Activated naive CD8-positive, alpha-beta T cell treated with anti-CD3 and anti-CD28 coated beads, Interleukin-2, amount 10 ng/mL, durations not matched to agents 7 days and 5 days (primary cell): Measurements from ENCODE around the gene COX6A1. TPM values are rescaled to one million over a fixed set of nuclear protein-coding genes. Genes with fewer than 3 reads are reported as not detected.
"Not testable (repeated sequence)": the region's sequence is repeated elsewhere in the genome, so short reads cannot be mapped to it uniquely, and the experiment has no call there.

ENCODE experiments used
- ATAC-seq: fragments of 150-1000 bp; cut with Tn5 transposase; one replicate; pipeline ENCODE4 v1.10.0; 2021; ENCODE audit warnings: low read depth, moderate library complexity
- POLR2A ChIA-PET: fragments of 350-600 bp; sonication (Branson Sonifier 250); formaldehyde crosslinking; loops from one replicate; lab custom pipeline; 2021; ENCODE audit warnings: antibody characterized with exemption; lab: Charles Lee
- DNase-seq: peaks from one replicate; pipeline ENCODE4 v3.0.0; 2021
- H3K27ac Mint-ChIP-seq: one replicate; pipeline ENCODE4 v1.8.0; 2022; ENCODE audit warnings: mild to moderate bottlenecking, mixed read lengths
- H3K27me3 Mint-ChIP-seq: one replicate; pipeline ENCODE4 v1.8.0; 2022; ENCODE audit warnings: mild to moderate bottlenecking, moderate library complexity, mixed read lengths
- H3K36me3 Mint-ChIP-seq: one replicate; pipeline ENCODE4 v1.8.0; 2021; ENCODE audit warnings: mild to moderate bottlenecking, mixed read lengths
- H3K4me1 Mint-ChIP-seq: one replicate; pipeline ENCODE4 v1.8.0; 2021; ENCODE audit warnings: mixed read lengths
- H3K4me3 Mint-ChIP-seq: one replicate; pipeline ENCODE4 v1.8.0; 2022; ENCODE audit warnings: mild to moderate bottlenecking, moderate library complexity, mixed read lengths
- H3K9me3 Mint-ChIP-seq: one replicate; pipeline ENCODE4 v1.8.0; 2021; ENCODE audit warnings: mixed read lengths
- total RNA-seq, 2 experiments: library from RNA; stranded (reverse); gene quantifications; one replicate each; pipeline ENCODE4 v1.2.3, GENCODE V29; 2021

The COX6A1 gene
- total RNA-seq, 2 experiments from 2014 or later = 248 to 276 TPM

DNA sequence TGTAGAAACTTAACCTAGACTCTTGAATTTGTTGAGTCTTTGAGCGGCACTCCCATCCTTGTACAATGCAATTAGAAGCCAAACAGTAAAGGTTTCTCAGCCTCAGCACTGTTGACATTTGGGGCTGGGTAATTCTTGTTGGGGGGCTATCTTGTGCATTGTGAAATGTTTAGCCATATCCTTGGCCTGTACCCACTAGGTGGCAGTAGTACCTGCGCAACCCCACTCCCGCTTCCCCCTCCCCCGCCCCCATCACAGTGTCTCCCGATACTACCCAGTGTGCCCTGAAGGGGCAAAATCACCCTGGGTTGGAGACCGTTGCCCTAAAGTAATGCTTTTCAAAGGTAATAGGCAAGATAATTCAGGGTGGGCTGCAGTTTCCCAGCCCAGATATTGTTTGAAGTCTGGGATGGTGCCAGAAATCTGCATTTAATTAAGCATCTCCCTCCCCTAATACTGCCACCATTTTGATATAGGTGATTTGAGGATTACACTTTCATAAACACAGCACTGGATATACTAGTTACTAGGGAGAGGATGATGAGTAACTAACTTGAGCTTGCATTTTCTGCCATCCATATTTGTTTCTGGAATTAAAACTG, 1.8 kb downstream of the COX6A1 start:
- H3K4me1 Mint-ChIP-seq = peaks cover 26% of the 10 kb centered on the region
- peak overlapping the region; percentile 32 for H3K27ac Mint-ChIP-seq
- H3K9me3 Mint-ChIP-seq = no peaks in the 10 kb centered on the region
- H3K4me3 Mint-ChIP-seq = peak overlapping the region; percentile 53
- DNase-seq = peak; percentile 46
- POLR2A ChIA-PET = interaction anchor here (1.0 to 1.4 kb wide), 4 partner anchors 29 to 239 kb away, joined by 3 to 5 read pairs (median 4); partner anchors contain the start of genes DYNLL1, RPLP0 and SRSF9
- ATAC-seq = peak; percentile 30
- no peaks in the 10 kb centered on the region for H3K27me3 Mint-ChIP-seq
- peaks cover 10% of the 10 kb centered on the region for H3K36me3 Mint-ChIP-seq

DNA sequence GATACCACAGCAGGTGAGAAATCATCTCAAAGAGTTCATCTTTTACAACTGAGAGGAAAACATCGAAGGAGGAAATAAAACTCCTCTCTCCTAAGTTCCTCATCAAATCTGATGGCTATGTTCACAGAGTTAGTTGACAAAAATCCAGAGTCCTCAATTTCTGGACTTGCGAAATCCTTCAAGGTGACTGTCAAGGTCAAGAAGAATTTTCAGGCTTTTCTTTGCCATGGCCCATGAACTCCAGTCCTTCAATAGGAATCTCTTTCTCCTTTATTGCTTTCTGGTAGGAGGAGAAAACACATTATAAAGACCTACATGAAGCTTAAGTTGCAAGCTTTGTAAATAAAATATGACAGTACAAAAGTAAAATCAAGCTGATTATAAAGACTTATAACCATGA, 6.8 kb downstream of the COX6A1 start:
- peaks cover 22% of the 10 kb centered on the region for H3K36me3 Mint-ChIP-seq
- POLR2A ChIA-PET = interaction anchor here (0.9 to 1.4 kb wide), 2 partner anchors 24 to 25 kb away, joined by 3 to 4 read pairs; partner anchors contain the start of gene SRSF9
- no peaks in the 10 kb centered on the region for H3K9me3 Mint-ChIP-seq
- H3K27me3 Mint-ChIP-seq = no peaks in the 10 kb centered on the region
- DNase-seq = no peak
- peak overlapping the region; percentile 96 for H3K27ac Mint-ChIP-seq
- ATAC-seq = no peak
- H3K4me3 Mint-ChIP-seq = peak overlapping the region; percentile 92
- H3K4me1 Mint-ChIP-seq = peaks cover 33% of the 10 kb centered on the region

DNA sequence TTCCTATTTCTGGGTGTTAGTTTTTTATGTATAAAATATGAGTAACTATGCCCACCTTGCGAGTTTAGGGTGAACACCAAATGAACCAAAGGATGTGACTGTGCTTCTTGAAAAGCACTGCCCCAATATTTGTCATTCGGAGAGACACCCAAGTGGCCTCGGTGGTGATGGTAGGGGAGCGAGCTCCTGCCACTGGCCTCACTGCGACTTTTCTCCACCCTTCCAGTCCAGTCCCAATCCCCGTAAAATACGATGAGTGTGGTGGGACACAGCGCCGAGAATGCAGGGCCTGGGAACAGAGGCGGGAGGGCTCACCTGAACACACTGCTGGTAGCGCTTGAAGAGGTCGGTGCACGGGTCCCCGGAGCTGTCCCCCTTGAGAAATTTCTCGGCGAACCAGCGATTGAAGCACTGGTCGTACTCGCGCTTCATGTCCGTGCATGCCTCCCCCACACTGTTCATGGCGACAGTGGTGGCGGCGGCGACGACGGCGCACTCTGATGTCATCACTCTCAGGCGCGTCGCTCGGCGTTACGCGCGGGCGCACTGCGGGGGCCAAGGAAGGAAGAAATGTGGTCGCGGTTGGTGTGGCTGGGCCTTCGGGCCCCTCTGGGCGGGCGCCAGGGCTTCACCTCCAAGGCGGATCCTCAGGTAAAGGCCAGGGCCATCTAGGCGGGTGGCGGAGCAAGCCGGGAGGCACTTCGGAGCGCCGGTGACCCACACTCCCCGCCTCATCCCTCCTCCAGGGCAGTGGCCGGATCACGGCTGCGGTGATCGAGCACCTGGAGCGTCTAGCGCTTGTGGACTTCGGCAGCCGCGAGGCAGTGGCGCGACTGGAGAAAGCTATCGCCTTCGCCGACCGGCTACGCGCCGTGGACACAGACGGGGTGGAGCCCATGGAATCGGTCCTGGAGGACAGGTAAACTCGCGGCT, 8.3 kb downstream of the COX6A1 start, which contains the start of the genes GATC and TRIAP1:
Gene GATC (plus strand): TSS at position 534 of the 933 bp plus-strand sequence. CDS start 37 bp downstream, at position 571.
Gene TRIAP1 (minus strand): TSS at position 474 of the 933 bp plus-strand sequence. CDS start 12 bp downstream, at position 462.
- Mint-ChIP-seq H3K27ac (peak within 1 kb of the TSS; percentile 96), H3K4me1 (peaks cover 24% of the 10 kb centered on the region), H3K36me3 (peaks cover 26% of the 10 kb centered on the region), H3K27me3 (no peaks in the 10 kb centered on the region), H3K9me3 (no peaks in the 10 kb centered on the region), H3K4me3 (peak within 1 kb of the TSS; percentile 92)
- ATAC-seq = peak; percentile 95
- POLR2A ChIA-PET = interaction anchor here (0.5 kb wide), 1 partner anchor 132 kb away, joined by 3 read pairs; no protein-coding TSS in a partner anchor
- peak; percentile 92 for DNase-seq

- ATAC-seq = not testable (repeated sequence)
- peak overlapping the region; percentile 92 for H3K4me3 Mint-ChIP-seq
Observed at GRCh38 chr12:120446844-120447178, 8.9 kb downstream of the COX6A1 start.

DNA sequence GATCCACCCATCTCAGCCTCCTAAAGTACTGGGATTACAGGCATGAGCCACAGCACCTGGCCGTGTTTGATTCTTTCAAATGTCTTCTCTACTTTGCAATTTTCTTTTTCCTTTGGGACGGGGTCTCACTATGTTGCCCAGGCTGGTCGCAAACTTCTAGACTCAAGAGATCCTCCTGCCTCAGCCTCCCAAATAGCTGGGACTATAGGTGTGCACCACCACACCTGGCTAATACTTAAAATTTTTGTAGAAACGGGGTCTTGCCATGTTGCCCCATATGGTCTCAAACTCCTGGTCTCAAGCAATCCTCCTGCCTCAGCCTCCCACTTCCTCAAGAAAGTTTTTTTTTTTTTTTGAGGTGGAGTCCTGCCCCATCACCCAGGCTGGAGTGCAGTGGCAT, 10.1 kb downstream of the COX6A1 start:
- peaks cover 24% of the 10 kb centered on the region for H3K4me1 Mint-ChIP-seq
- no peaks in the 10 kb centered on the region for H3K9me3 Mint-ChIP-seq
- H3K4me3 Mint-ChIP-seq = peak overlapping the region; percentile 92
- peaks cover 22% of the 10 kb centered on the region for H3K36me3 Mint-ChIP-seq
- POLR2A ChIA-PET = interaction anchor here (0.7 to 1.0 kb wide), 3 partner anchors 17 to 156 kb away, joined by 3 to 4 read pairs (median 4); partner anchors contain the start of gene RNU4-2
- ATAC-seq = no peak
- H3K27me3 Mint-ChIP-seq = no peaks in the 10 kb centered on the region
- no peak for DNase-seq
- peak overlapping the region; percentile 96 for H3K27ac Mint-ChIP-seq

More at GRCh38 chr12:120446844-120447178, 8.9 kb downstream of the COX6A1 start:
- H3K4me1 Mint-ChIP-seq = peaks cover 24% of the 10 kb centered on the region
- H3K27ac Mint-ChIP-seq = peak overlapping the region; percentile 96
- DNase-seq, H3K9me3 Mint-ChIP-seq, H3K27me3 Mint-ChIP-seq: not testable (repeated sequence)
- peaks cover 22% of the 10 kb centered on the region for H3K36me3 Mint-ChIP-seq
- POLR2A ChIA-PET = interaction anchor here (0.7 kb wide), 1 partner anchor 13 kb away, joined by 4 read pairs; no protein-coding TSS in a partner anchor

DNA sequence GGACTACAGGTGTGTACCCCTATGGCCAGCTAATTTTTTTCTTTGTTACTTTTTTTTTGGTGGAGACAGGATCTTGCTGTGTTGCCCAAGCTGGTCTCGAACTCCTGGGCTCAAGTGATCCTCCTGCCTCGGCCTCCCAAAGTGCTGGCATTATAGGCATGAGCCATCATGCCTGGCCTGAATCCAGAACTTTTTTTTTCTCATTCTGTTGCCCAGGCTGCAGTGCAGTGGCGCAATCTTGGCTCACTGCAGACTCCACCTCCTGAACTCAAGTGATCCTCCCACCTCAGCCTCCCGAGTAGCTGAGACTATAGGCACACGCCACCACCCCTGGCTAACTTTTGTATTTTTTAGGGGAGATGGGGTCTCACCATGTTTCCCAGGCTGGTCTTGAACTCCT, 14.6 kb downstream of the COX6A1 start:
- H3K4me3 Mint-ChIP-seq, ATAC-seq, H3K27me3 Mint-ChIP-seq, H3K4me1 Mint-ChIP-seq, H3K9me3 Mint-ChIP-seq, H3K27ac Mint-ChIP-seq: not testable (repeated sequence)
- DNase-seq = peak; percentile 15
- peaks cover 17% of the 10 kb centered on the region for H3K36me3 Mint-ChIP-seq
- POLR2A ChIA-PET = interaction anchor here (1.1 to 1.4 kb wide), 2 partner anchors 14 to 16 kb away, joined by 3 read pairs; no protein-coding TSS in a partner anchor

DNA sequence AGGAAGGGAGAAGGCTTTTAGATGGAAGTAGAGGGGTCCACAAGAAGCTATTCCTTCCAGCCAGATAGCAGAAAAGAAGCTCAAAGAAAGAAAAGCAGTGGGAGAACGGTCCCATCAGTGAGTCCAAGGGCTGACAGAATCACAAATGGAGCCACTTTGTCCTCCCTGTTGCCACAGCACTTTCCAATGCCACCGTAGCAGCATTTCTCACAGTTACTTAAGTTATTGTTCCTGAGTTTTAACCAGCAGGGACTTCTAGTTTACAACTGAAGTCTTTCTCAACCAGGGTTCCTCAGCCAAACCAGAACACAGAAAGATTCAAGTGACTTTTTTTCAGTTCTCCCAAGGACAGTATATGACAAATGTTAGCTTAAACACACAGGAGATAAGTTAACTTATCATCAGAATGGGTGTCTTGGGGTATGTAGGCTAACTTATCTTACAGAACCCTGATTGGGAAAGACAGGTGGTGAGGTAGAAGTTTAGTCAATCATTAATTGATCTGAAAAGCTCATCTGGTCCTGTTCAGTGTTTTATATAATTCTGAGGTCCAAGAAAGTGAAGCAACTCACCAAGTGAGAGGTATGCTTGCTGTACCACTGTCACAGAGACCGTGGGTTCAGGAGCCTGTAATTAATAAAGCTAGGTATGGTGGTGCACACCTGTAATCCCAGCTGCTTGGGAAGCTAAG, 15.3 kb downstream of the COX6A1 start:
- Mint-ChIP-seq H3K27me3 (no peaks in the 10 kb centered on the region), H3K36me3 (peaks cover 13% of the 10 kb centered on the region), H3K27ac (no peak overlapping the region), H3K9me3 (no peaks in the 10 kb centered on the region), H3K4me3 (no peak overlapping the region), H3K4me1 (peaks cover 4% of the 10 kb centered on the region)
- DNase-seq = no peak
- POLR2A ChIA-PET = interaction anchor here (1.1 to 1.4 kb wide), 2 partner anchors 13 to 15 kb away, joined by 3 read pairs; no protein-coding TSS in a partner anchor
- ATAC-seq = no peak

DNA sequence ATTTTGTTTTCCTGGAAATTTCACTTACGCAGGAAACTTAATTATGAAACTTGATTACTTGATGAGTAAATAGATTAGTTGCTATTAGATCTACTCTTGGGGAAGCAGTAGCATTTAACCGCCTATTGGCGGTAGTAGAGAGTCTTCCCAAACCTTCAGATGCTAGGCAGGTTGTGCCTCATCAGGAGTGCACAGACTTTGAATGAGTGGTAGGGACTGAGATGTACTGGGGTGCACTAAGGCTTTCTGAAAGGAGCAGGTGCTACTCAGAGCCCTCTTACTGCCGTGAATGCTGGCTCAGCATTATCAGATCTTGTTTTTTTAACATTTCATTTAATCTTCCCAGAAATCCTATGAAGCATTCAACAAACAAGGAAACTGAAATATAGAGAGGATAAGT, 16.1 kb downstream of the COX6A1 start:
- DNase-seq = no peak
- peaks cover 4% of the 10 kb centered on the region for H3K4me1 Mint-ChIP-seq

GRCh38 chr12:120455302-120455701, 17.4 kb downstream of the COX6A1 start:
- Mint-ChIP-seq H3K27me3 (no peaks in the 10 kb centered on the region), H3K4me1 (peaks cover 1% of the 10 kb centered on the region), H3K9me3 (no peaks in the 10 kb centered on the region), H3K27ac (no peak overlapping the region), H3K4me3 (no peak overlapping the region), H3K36me3 (peaks cover 14% of the 10 kb centered on the region)
- POLR2A ChIA-PET = no interaction called here
- no peak for DNase-seq
- ATAC-seq = no peak

More for the DNA sequence above, 16.1 kb downstream of the COX6A1 start:
- ATAC-seq = peak; percentile 84
- peaks cover 13% of the 10 kb centered on the region for H3K36me3 Mint-ChIP-seq
- no peaks in the 10 kb centered on the region for H3K9me3 Mint-ChIP-seq
- H3K4me3 Mint-ChIP-seq = no peak overlapping the region
- H3K27me3 Mint-ChIP-seq = no peaks in the 10 kb centered on the region
- no peak overlapping the region for H3K27ac Mint-ChIP-seq
- POLR2A ChIA-PET = no interaction called here

- Mint-ChIP-seq H3K9me3 (no peaks in the 10 kb centered on the region), H3K27ac (no peak overlapping the region)
- POLR2A ChIA-PET = no interaction called here
Observed at GRCh38 chr12:120457133-120457532, 19.2 kb downstream of the COX6A1 start.

DNA sequence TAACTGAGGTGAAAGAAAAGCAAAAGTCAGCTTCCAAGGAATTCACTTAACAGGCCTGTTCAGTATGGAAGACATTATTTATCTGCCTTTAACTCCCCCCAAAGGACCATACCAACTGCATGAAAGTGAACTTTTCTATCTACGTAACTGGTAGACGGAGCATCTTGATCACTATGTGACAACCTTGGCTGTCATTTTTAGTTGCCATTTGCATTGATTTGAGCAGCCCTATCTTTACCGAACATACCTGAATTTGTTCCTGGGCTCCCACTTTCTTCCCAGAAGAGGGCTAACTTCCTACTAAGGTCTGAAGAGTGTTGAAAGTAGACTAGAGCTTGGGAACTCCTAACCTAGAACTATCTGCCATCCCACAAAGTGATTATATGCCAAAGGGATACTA, 22.2 kb downstream of the COX6A1 start:
- no peak for ATAC-seq
- Mint-ChIP-seq H3K27me3 (no peaks in the 10 kb centered on the region), H3K36me3 (peaks cover 26% of the 10 kb centered on the region), H3K27ac (no peak overlapping the region), H3K4me3 (no peak overlapping the region), H3K9me3 (no peaks in the 10 kb centered on the region), H3K4me1 (no peaks in the 10 kb centered on the region)
- POLR2A ChIA-PET = interaction anchor here (0.6 kb wide), 1 partner anchor 13 kb away, joined by 4 read pairs; no protein-coding TSS in a partner anchor
- no peak for DNase-seq

More at GRCh38 chr12:120457133-120457532, 19.2 kb downstream of the COX6A1 start:
- no peak for ATAC-seq
- Mint-ChIP-seq H3K4me3 (no peak overlapping the region), H3K36me3 (peaks cover 16% of the 10 kb centered on the region), H3K27me3 (no peaks in the 10 kb centered on the region), H3K4me1 (peaks cover 1% of the 10 kb centered on the region)
- no peak for DNase-seq

- Mint-ChIP-seq H3K27me3 (no peaks in the 10 kb centered on the region), H3K4me1 (peaks cover 14% of the 10 kb centered on the region), H3K36me3 (peaks cover 26% of the 10 kb centered on the region), H3K27ac (no peak overlapping the region), H3K9me3 (no peaks in the 10 kb centered on the region), H3K4me3 (no peak overlapping the region)
- no peak for DNase-seq
- POLR2A ChIA-PET = interaction anchor here (0.7 kb wide), 1 partner anchor 127 kb away, joined by 3 read pairs; no protein-coding TSS in a partner anchor
- ATAC-seq = no peak
Observed at GRCh38 chr12:120462099-120462640, 24.3 kb downstream of the COX6A1 start.
